HepG2 (cell line): ENCODE measurements around the gene PITPNM2. TPM values are rescaled to one million over a fixed set of nuclear protein-coding genes. Genes with fewer than 3 reads are reported as not detected.

Experiments
- ATAC-seq: fragments of 200-7000 bp; cut with Tn5 transposase; 3 replicates; pipeline ENCODE4 v1.9.1; 2020; ENCODE audit warnings: mild to moderate bottlenecking, moderate library complexity
- BruUV-seq: library from RNA; stranded (reverse); fragments of 400-500 nt; replicated peaks from 2 replicates; lab custom pipeline; 2021; lab: Mats Ljungman, UMichigan
- CTCF ChIA-PET: fragments of 300-600 bp; formaldehyde crosslinking; extraction: SDS; loops from one replicate; lab custom pipeline; 2021; ENCODE audit warnings: low total read pairs, inconsistent platforms, low intra/inter-chr PET ratio; lab: Yijun Ruan, JAX
- POLR2A ChIA-PET: fragments of 350-600 bp; sonication (Branson Sonifier 250); formaldehyde crosslinking; loops from one replicate; lab custom pipeline; 2020; ENCODE audit warnings: antibody characterized with exemption, inconsistent platforms; lab: Yijun Ruan, JAX
- DNase-seq: peaks from one replicate; pipeline ENCODE4 v3.0.0-alpha.2; 2015; ENCODE audit warnings: low spot score
- FAIRE-seq: peaks from 3 replicates; lab custom pipeline; 2011; peaks lifted over from hg19 to GRCh38; lab: Jason Lieb, UNC
- H2AFZ ChIP-seq: one replicate; pipeline ENCODE4 v1.6.1; 2011; ENCODE audit warnings: low read length, inconsistent platforms
- H3K27ac ChIP-seq: fragments of 300-600 bp; 3 replicates; pipeline ENCODE4 v1.8.0; 2011; ENCODE audit warnings: mixed run types, mild to moderate bottlenecking, mixed read lengths, low read length, inconsistent platforms; ENCODE audit not compliant: insufficient read depth; ENCODE audit errors: extremely low read length
- H3K27me3 ChIP-seq, 2 experiments: fragments of 200-600 bp in 1 of 2; 2 replicates in 1 of 2; 3 replicates in 1 of 2; pipeline versions ENCODE4 v1.6.0 to v1.8.0; 2011; ENCODE audit warnings: low read length in 2 of 2, mild to moderate bottlenecking in 2 of 2, moderate library complexity in 2 of 2, inconsistent platforms in 1 of 2; ENCODE audit not compliant: insufficient read depth in 2 of 2, control insufficient read depth in 1 of 2
- H3K36me3 ChIP-seq, 2 experiments: fragments of 200-600 bp in 1 of 2; replicated peaks in 1 of 2; 2 replicates in 1 of 2; 3 replicates in 1 of 2; pipeline versions ENCODE4 v1.5.1 to v1.8.0; 2011; ENCODE audit warnings: low read length in 2 of 2, inconsistent platforms in 1 of 2; ENCODE audit not compliant: insufficient read depth in 2 of 2, control insufficient read depth in 1 of 2
- H3K4me1 ChIP-seq: 2 replicates; pipeline ENCODE4 v1.5.1; 2012; ENCODE audit warnings: low read length, inconsistent platforms; ENCODE audit not compliant: insufficient read depth
- H3K4me2 ChIP-seq: 2 replicates; pipeline ENCODE4 v1.6.0; 2011; ENCODE audit warnings: low read depth, low read length, inconsistent platforms
- H3K4me3 ChIP-seq, 3 experiments: fragments of 200-600 bp in 1 of 3; sonication (generic), shearing (Covaris generic) in 1 of 3; replicated peaks in 1 of 3; 2 replicates each; pipeline ENCODE4 v1.5.1; 2011 to 2016; ENCODE audit warnings: low read length in 3 of 3, inconsistent platforms in 2 of 3, low read depth in 2 of 3, mild to moderate bottlenecking in 2 of 3, control low read depth in 1 of 3, mixed read lengths in 1 of 3; ENCODE audit not compliant: insufficient read depth in 1 of 3
- H3K79me2 ChIP-seq: one replicate; pipeline ENCODE4 v1.6.1; 2011; ENCODE audit warnings: low read length, inconsistent platforms; ENCODE audit not compliant: insufficient read depth
- H3K9ac ChIP-seq: 2 replicates; pipeline ENCODE4 v1.6.0; 2011; ENCODE audit warnings: mild to moderate bottlenecking, low read depth, low read length, inconsistent platforms; ENCODE audit not compliant: insufficient read depth
- H3K9me3 ChIP-seq: 2 replicates; pipeline ENCODE4 v1.5.1; 2012; ENCODE audit warnings: mild to moderate bottlenecking, low read length
- H4K20me1 ChIP-seq: 2 replicates; pipeline ENCODE4 v1.6.0; 2011; ENCODE audit warnings: inconsistent platforms, mild to moderate bottlenecking, low read length, moderate library complexity; ENCODE audit not compliant: insufficient read depth
- ARID4A ChIP-seq: sonication (generic); formaldehyde crosslinking; IDR thresholded peaks from 2 replicates; pipeline ENCODE4 v1.5.0; 2020; ENCODE audit warnings: mild to moderate bottlenecking, missing genetic modification reagents, borderline replicate concordance
- ATF7 ChIP-seq, 2 experiments: fragments of 450-650 bp in 1 of 2; sonication (generic) in 1 of 2; formaldehyde crosslinking in 1 of 2; IDR thresholded peaks; 2 replicates each; pipeline versions ENCODE4 v1.4.0 to v1.6.1; 2016 to 2020; ENCODE audit warnings: antibody characterized with exemption in 1 of 2, mild to moderate bottlenecking in 1 of 2, missing genetic modification reagents in 1 of 2
- FOXP1 ChIP-seq, 2 experiments: fragments of 450-650 bp in 1 of 2; IDR thresholded peaks; 2 replicates each; pipeline ENCODE4 v1.6.1; 2017 to 2018; ENCODE audit warnings: antibody characterized with exemption in 1 of 2
- ZNF687 ChIP-seq: sonication (generic); formaldehyde crosslinking; IDR thresholded peaks from 2 replicates; pipeline ENCODE4 v1.5.1; 2020; ENCODE audit warnings: mild to moderate bottlenecking, missing genetic modification reagents, moderate library complexity
- ZNF773 ChIP-seq: sonication (generic); formaldehyde crosslinking; IDR thresholded peaks from 2 replicates; pipeline ENCODE4 v1.4.0; 2020; ENCODE audit warnings: missing genetic modification reagents, borderline replicate concordance
- WGBS: methylation state at CpG from one replicate; pipeline ENCODE4 v1.1.6; 2017; ENCODE audit warnings: low lambda C conversion rate; 5-methylcytosine and 5-hydroxymethylcytosine counted together
- in situ Hi-C: cut with HindIII; loops from 2 replicates; pipeline ENCODE4 v1.10.0; 2017; ENCODE audit warnings: low pct_unique_long_range_greater_than_20kb; ENCODE audit not compliant: extremely low pct_ligation_motif_present
- intact Hi-C: fragments of 100-400 bp; cut with micrococcal nuclease; formaldehyde crosslinking; loops from one replicate; pipeline ENCODE4 v1.10.0; 2022; ENCODE audit not compliant: unreplicated experiment
- polyA plus RNA-seq, 8 experiments: library from polyadenylated mRNA; depleted of rRNA in 3 of 8; stranded (reverse) in 7 of 8; unstranded in 1 of 8; fragments of >200 nt; fragmentation: Illumina TruSeq in 4 of 8; extraction: Trizol in 4 of 8; gene quantifications; 2 replicates each; pipeline versions ENCODE4 v1.2.1 to v1.2.3, GENCODE V29; 2011 to 2016; ENCODE audit warnings: low read depth in 4 of 8, missing spikeins in 1 of 8, mixed read lengths in 1 of 8; ENCODE audit not compliant: insufficient read depth in 1 of 8
- total RNA-seq, 5 experiments: library from RNA; depleted of rRNA; stranded (reverse); fragments of >200 nt; fragmentation: Illumina TruSeq; extraction: Trizol; gene quantifications; 2 replicates each; pipeline ENCODE4 v1.2.3, GENCODE V29; 2016; ENCODE audit warnings: low read depth in 1 of 5
- TF ChIP-seq, protein P1 (sequence below): sonication (generic); formaldehyde crosslinking; IDR thresholded peaks from 2 replicates; pipeline ENCODE4 v1.4.0; 2020; ENCODE audit warnings: missing genetic modification reagents
- TF ChIP-seq, protein P2 (sequence below): sonication (generic); formaldehyde crosslinking; IDR thresholded peaks from 2 replicates; pipeline ENCODE4 v1.4.0; 2020; ENCODE audit warnings: missing genetic modification reagents

The PITPNM2 gene
- total and polyA plus RNA-seq, 2 of the 13 experiments (the other 11 are each of a cell fraction or from before 2014, with no cell fraction given): 4.2 to 5.3 TPM

GRCh38 chr12:123105211-123105826, 45.6 kb downstream of the PITPNM2 start:
- H3K4me3 ChIP-seq: no peak overlapping the region
- H2AFZ ChIP-seq: no peak overlapping the region
- no peaks in the 10 kb centered on the region for H4K20me1 ChIP-seq
- no peaks in the 10 kb centered on the region for H3K9me3 ChIP-seq
- FAIRE-seq (no peak), DNase-seq (no peak), ATAC-seq (no peak)
- H3K27me3 ChIP-seq: no peaks in the 10 kb centered on the region
- 85% methylated on average over 14 of the region's 14 CpGs for WGBS
- CTCF ChIA-PET: no interaction called here
- 0 out of 2 replicates have a peak overlapping the region, but pooled peaks have one; percentile 20 for H3K4me2 ChIP-seq
- H3K9ac ChIP-seq: peak overlapping the region; percentile 11; the same call in 1 of the 2 replicates
- no TSS peak for BruUV-seq
- in situ Hi-C loops (no loop called here), intact Hi-C loops (no loop called here)
- H3K79me2 ChIP-seq: no peaks in the 10 kb centered on the region
- POLR2A ChIA-PET: interaction anchor here (0.7 to 1.4 kb wide), 3 partner anchors 15 to 127 kb away, joined by 3 to 4 read pairs (median 3); partner anchors contain the start of genes MPHOSPH9 and MTRFR
- peaks cover 8 to 22% of the 10 kb centered on the region in 2 experiments for H3K36me3 ChIP-seq
- H3K4me1 ChIP-seq: peaks cover 53% of the 10 kb centered on the region
- peak overlapping the region; percentile 28 for H3K27ac ChIP-seq
- TF ChIP-seq, protein P1, sequence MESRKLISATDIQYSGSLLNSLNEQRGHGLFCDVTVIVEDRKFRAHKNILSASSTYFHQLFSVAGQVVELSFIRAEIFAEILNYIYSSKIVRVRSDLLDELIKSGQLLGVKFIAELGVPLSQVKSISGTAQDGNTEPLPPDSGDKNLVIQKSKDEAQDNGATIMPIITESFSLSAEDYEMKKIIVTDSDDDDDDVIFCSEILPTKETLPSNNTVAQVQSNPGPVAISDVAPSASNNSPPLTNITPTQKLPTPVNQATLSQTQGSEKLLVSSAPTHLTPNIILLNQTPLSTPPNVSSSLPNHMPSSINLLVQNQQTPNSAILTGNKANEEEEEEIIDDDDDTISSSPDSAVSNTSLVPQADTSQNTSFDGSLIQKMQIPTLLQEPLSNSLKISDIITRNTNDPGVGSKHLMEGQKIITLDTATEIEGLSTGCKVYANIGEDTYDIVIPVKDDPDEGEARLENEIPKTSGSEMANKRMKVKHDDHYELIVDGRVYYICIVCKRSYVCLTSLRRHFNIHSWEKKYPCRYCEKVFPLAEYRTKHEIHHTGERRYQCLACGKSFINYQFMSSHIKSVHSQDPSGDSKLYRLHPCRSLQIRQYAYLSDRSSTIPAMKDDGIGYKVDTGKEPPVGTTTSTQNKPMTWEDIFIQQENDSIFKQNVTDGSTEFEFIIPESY (CRISPR knock-in tag): peak; percentile 28; the same call in 1 of the 2 replicates
- TF ChIP-seq FOXP1 (IDR thresholded peaks at IDR 0.05) (no peak), FOXP1 (CRISPR knock-in tag; IDR thresholded peaks at IDR 0.05) (no peak), ATF7 (IDR thresholded peaks at IDR 0.05) (peak; percentile 79), ATF7 (CRISPR knock-in tag; IDR thresholded peaks at IDR 0.05) (no peak), ZNF773 (CRISPR knock-in tag) (no peak), ZNF687 (CRISPR knock-in tag) (peak; percentile 28; the same call in 1 of the 2 replicates), ARID4A (no peak)
- TF ChIP-seq, protein P2, sequence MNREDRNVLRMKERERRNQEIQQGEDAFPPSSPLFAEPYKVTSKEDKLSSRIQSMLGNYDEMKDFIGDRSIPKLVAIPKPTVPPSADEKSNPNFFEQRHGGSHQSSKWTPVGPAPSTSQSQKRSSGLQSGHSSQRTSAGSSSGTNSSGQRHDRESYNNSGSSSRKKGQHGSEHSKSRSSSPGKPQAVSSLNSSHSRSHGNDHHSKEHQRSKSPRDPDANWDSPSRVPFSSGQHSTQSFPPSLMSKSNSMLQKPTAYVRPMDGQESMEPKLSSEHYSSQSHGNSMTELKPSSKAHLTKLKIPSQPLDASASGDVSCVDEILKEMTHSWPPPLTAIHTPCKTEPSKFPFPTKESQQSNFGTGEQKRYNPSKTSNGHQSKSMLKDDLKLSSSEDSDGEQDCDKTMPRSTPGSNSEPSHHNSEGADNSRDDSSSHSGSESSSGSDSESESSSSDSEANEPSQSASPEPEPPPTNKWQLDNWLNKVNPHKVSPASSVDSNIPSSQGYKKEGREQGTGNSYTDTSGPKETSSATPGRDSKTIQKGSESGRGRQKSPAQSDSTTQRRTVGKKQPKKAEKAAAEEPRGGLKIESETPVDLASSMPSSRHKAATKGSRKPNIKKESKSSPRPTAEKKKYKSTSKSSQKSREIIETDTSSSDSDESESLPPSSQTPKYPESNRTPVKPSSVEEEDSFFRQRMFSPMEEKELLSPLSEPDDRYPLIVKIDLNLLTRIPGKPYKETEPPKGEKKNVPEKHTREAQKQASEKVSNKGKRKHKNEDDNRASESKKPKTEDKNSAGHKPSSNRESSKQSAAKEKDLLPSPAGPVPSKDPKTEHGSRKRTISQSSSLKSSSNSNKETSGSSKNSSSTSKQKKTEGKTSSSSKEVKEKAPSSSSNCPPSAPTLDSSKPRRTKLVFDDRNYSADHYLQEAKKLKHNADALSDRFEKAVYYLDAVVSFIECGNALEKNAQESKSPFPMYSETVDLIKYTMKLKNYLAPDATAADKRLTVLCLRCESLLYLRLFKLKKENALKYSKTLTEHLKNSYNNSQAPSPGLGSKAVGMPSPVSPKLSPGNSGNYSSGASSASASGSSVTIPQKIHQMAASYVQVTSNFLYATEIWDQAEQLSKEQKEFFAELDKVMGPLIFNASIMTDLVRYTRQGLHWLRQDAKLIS (CRISPR knock-in tag): no peak
